Spleen (tissue), 7 donors: Measurements from ENCODE around the gene IL1RL2.

Experiments used
- CTCF ChIP-seq, 11 experiments: fragments of 200-600 bp in 7 of 11; fragments of 450-650 bp in 4 of 11; sonication (generic) in 4 of 11; IDR thresholded peaks in 8 of 11; conservative IDR thresholded peaks in 3 of 11; 1 replicate in 7 of 11; 2 replicates in 4 of 11; pipeline versions ENCODE4 v1.4.0 to v1.8.0; 2016 to 2021; ENCODE audit warnings: antibody characterized with exemption in 11 of 11, inconsistent platforms in 4 of 11, mild to moderate bottlenecking in 1 of 11
- POLR2A ChIP-seq, 3 donors: fragments of 450-650 bp; IDR thresholded peaks; one replicate each; pipeline ENCODE4 v1.5.1; 2017; ENCODE audit warnings: antibody characterized with exemption in 3 of 3, mild to moderate bottlenecking in 1 of 3
- donor health status: DM: no; HTN: no; CAD: no; lungs with moderate emphysema.
- donor health status: DM: no; HTN: no; CAD: no.
- donor health status: DM: no; HTN: no; CAD: no.

- TF ChIP-seq POLR2A (IDR thresholded peaks at IDR 0.05) (no peak), CTCF (IDR thresholded peaks at IDR 0.05 in 8 of 11, conservative IDR thresholded peaks at IDR 0.05 in 3 of 11) (no peak)
Measured at GRCh38 chr2:102250278-102250821, 63.5 kb downstream of the IL1RL2 start.
